HG03469 (cell line): Measurements from ENCODE around the gene MATR3.

Source experiments
- ATAC-seq: cut with Tn5 transposase; IDR thresholded peaks from one replicate; pipeline ENCODE4 v1.9.1; 2021; ENCODE audit warnings: mild to moderate bottlenecking, moderate library complexity, moderate number of reproducible peaks; ENCODE audit not compliant: unreplicated experiment

MATR3 gene

GRCh38 chr5:139271201-139272027 is 22.1 kb upstream of the MATR3 start:
- ATAC-seq: no peak

DNA sequence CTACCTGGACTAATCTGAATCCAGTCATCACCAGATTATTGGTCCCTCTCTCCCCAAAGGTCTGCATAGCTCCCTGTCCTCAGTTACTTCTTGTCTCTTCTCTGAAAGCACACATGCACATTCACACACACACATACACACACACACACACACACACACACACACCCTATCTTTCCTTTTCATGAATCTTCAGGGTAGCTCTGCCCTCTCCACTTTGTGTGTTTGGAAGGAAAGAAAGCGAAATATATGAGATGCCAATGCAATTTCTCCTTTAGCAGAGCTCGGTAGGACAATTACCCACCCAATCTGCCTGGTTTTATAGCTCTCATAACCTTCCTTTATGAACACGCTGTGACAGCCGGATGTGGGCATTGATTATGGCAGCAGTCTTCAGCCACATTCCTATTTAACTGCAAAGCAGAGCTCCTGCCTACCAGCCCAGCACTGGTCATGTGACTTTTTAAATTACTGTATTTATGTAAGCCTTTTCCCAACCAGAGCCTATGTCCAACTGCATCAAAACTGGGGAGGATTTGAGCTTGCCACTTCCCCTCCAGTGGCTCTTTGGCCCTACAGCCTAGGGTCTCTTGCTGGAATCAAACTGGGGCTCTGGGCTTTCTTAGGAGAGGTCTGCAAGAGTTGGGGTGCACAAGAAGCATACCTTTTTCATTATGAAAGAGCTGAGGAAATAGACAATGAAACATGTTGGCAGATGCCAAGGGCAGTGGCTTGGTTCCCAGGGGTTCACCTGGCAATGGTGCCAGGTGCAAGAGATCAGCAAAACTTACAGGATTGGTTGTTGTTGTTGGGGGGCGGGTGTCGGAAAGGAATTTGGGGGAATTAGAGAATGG is 20.8 kb upstream of the MATR3 start:
- ATAC-seq: no peak

- peak; percentile 3 for ATAC-seq
Measured at GRCh38 chr5:139273322-139273571, 20.3 kb upstream of the MATR3 start.

DNA sequence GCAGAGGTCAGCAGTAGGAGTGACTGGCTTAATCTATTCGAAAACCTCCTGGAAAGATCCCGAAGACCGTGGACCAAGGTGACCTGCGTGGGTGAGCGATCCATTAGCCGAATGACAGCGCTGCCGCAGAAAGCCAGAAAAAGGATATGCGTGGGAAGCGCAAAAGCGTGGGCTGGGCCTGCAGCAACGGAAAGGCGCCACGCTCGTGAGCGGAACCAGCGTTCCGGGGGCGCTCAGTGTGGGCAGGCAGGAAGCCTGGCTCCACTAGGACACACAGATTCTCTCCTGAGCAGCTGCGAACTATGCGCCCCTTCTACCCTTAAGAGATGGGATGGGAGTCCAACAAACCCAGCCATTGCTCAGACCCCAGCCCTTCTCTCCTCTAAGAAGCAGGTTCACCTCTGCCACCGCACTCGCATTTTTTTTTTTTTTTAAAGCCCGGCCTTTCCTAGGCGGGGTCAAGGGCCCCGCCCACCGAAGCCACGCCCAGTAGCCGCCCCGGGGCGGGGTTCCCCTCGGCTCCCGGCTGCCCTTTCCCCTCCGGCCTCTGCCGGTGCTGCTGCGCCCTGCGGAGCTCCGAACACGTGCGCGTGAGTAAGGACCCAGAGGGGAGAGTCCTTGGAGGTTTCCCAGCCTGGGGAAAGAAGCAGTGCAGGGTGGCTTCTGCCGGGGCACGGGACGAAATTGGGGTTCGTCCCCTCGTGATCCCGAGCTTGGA is 19.8 kb upstream of the MATR3 start:
- ATAC-seq: peak; percentile 77

DNA sequence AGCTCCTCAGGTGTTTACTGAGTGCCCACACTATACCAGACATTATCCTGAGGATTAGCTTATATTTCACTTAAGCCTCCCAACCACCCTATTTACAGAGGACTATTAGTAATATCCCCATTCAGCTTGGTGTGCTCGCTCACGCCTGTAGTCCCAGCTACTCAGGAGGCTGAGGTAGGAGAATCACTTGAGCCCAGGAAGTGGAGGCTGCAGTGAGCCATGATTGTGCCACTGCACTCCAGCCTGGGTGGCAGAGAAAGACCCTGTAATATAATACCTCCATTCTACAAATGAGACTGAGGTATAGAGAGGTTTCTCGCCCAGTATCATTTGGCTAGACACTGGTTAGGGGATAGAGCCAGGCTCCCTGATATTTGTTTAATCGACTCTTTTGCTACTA is 18.0 kb upstream of the MATR3 start:
- no peak for ATAC-seq

DNA sequence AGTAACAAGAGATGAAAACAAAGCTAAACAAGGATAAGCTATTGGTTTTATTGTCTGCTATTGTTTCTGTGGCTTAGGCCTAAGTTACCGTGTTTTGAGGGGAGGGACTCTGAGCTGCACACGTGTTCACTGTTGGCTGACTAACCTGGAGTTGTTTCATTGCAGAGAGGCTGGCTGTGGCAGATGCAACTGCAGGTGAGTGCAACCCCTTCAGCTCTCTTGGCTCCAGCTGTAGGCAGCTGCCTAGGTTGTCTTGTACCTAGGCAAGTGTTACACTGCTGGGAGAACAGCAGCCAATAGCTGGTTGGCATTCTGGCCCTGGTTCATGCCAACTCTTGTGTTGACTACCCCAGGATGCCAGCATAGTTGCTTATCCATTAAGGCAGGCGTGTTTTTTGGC is 17.6 kb upstream of the MATR3 start:
- ATAC-seq: no peak

DNA sequence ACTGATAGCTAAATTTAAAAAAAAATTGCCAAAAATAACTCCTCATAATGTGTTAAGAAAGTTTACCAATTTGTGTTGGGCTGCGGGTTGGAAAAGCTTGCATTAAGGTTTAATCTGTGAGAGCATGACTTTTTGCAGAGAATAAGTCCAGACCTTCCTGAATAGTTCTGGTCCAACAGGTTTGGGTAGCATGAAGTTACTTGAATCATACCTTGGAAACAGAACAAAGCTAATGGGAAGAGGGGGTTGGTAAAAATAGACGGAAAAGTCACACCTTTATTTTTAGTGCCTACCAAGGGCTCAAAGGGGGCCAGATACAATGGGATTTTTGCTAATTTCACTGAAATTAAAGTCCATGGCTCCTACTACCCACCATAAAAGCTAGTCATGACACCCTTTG is 17.1 kb upstream of the MATR3 start:
- ATAC-seq: no peak

DNA sequence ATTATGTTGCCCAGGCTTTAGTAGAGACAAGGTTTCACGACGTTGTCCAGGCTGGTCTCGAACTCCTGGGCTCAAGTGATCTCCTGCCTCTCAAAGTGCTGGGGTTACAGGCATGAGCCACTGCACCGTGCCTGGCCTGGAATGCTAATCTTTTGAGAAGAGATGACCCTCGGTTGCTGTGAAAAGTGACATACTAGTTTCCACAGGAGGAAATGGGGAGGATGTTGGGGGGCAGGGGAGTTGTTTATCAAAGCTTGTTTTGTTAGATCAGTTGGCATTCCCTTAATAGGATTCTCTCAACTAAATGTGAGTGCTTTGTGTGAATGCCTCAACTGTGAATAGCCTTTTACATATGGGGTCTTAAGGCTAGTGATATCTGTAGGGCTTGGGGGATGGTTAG is 16.4 kb upstream of the MATR3 start:
- ATAC-seq: no peak

- ATAC-seq: no peak
Measured at GRCh38 chr5:139278540-139279274, 14.8 kb upstream of the MATR3 start.

- no peak for ATAC-seq
Measured at GRCh38 chr5:139282197-139282557, 11.4 kb upstream of the MATR3 start.

- ATAC-seq: no peak
Measured at GRCh38 chr5:139283252-139284166, 10.0 kb upstream of the MATR3 start.

GRCh38 chr5:139284295-139284694 is 9.2 kb upstream of the MATR3 start:
- no peak for ATAC-seq

DNA sequence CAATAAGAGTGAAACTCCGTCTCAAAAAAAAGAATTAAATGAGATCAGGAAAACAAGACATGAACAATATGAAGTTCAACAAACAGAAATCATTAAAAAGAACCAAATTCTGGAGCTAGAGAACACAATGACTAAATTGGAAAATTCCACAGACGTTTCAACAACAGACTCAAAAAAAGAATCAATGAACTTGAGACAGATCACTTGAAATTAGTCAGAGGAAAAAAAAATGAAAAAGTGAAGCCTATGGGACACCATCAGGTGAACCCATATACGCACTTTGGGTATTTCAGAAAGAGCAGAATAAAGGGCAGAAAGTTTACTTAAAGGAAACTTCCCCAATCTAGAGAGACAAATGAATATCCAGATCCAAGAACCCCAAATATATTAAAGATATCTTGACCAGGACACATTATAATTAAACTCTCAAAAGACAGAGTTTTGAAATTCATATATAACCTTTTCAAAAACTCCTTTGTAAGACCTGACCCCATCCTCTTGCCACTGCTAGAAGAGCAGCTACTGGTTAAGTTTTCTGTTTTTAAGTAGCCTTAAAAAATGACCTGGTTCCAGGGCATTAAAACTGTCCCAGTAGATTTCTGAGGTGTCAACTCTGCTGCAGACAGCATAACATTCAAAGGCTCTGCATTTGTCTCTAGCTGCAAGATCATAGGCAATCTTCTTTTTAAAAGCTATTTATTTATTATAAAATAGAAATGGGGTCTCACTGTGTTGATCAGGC is 7.7 kb upstream of the MATR3 start:
- ATAC-seq: no peak

GRCh38 chr5:139287890-139288635 is 5.5 kb upstream of the MATR3 start:
- ATAC-seq: no peak

- no peak for ATAC-seq
Measured at GRCh38 chr5:139291051-139291450, 2.5 kb upstream of the MATR3 start.

GRCh38 chr5:139293202-139293506 is 386 bp upstream of the MATR3 start:
- ATAC-seq: no peak

DNA sequence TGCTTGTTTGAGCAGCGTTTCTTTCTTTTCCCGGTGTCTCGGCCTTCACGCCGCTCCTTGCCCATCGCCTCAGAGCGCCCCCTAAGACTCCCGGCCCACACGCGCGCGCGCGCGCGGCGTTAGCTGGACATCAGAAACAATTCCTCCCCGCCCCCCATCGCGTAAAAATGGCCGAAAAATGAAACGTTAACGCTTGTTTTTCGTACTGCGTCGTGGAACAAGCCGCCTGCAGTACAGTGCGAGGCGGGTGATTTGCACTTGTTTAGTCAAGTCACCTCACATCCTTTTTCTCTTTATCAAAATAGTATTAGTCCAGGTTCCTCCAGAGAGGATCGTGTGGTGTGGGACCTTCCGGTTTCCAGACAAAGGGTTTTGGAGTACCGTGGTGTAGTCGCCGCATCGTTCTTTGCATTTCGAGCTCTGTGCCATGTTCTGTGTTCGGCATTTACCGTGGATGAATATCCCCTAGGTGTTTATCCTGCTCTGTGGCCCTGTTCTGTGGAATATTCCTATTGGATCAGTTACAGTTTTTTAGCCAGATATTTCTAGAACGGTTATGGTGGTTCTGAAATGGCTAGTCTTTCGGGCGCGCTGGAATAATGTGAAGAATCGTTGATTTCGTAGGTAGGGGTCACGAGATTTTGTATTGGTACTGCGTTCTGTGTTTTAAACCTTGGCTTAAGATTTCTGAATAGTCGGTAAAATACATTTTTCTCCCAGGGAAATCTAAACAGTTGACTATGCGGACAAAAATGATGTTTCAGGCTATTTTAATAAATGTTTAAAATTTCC is 1.0 kb downstream of the MATR3 start:
- no peak for ATAC-seq
